HG03095 (cell line): ENCODE data around the gene CD93.

Experiments
- ATAC-seq: cut with Tn5 transposase; IDR thresholded peaks from one replicate; pipeline ENCODE4 v1.9.1; 2021; ENCODE audit warnings: moderate library complexity; ENCODE audit not compliant: unreplicated experiment

The CD93 gene

GRCh38 chr20:23120936-23121750 lies 35.0 kb upstream of the CD93 start:
- ATAC-seq = no peak

- ATAC-seq = no peak
These were observed 34.1 kb upstream of the CD93 start for GRCh38 chr20:23120261-23120660.

GRCh38 chr20:23119456-23120216 lies 33.5 kb upstream of the CD93 start:
- no peak for ATAC-seq

GRCh38 chr20:23118766-23119165 lies 32.6 kb upstream of the CD93 start:
- no peak for ATAC-seq

- no peak for ATAC-seq
These were observed 32.0 kb upstream of the CD93 start for GRCh38 chr20:23118144-23118543.

- no peak for ATAC-seq
These were observed 31.6 kb upstream of the CD93 start for GRCh38 chr20:23117738-23118137.

- no peak for ATAC-seq
These were observed 30.4 kb upstream of the CD93 start for GRCh38 chr20:23116311-23117089.

GRCh38 chr20:23115822-23116221 lies 29.7 kb upstream of the CD93 start:
- ATAC-seq = no peak

GRCh38 chr20:23114448-23115082 lies 28.4 kb upstream of the CD93 start:
- ATAC-seq = no peak

- ATAC-seq = no peak
These were observed 27.9 kb upstream of the CD93 start for GRCh38 chr20:23114018-23114417.

GRCh38 chr20:23112595-23112994 lies 26.5 kb upstream of the CD93 start:
- no peak for ATAC-seq

GRCh38 chr20:23111944-23112342 lies 25.8 kb upstream of the CD93 start:
- no peak for ATAC-seq

GRCh38 chr20:23111307-23111943 lies 25.3 kb upstream of the CD93 start:
- ATAC-seq = no peak

- ATAC-seq = no peak
These were observed 22.7 kb upstream of the CD93 start for GRCh38 chr20:23108871-23109270.

GRCh38 chr20:23107466-23107865 lies 21.3 kb upstream of the CD93 start:
- no peak for ATAC-seq

GRCh38 chr20:23106271-23106851 lies 20.2 kb upstream of the CD93 start:
- no peak for ATAC-seq

GRCh38 chr20:23105193-23105592 lies 19.1 kb upstream of the CD93 start:
- no peak for ATAC-seq

- no peak for ATAC-seq
These were observed 17.3 kb upstream of the CD93 start for GRCh38 chr20:23103284-23104018.

- ATAC-seq = no peak
These were observed 15.7 kb upstream of the CD93 start for GRCh38 chr20:23101696-23102406.
